Peyer's patch (tissue), 4 donors: ENCODE data around the gene TNFAIP1.

Experiments used
- POLR2A ChIP-seq, 2 donors: fragments of 450-650 bp; IDR thresholded peaks; one replicate each; pipeline ENCODE4 v1.5.1; 2017; ENCODE audit warnings: antibody characterized with exemption in 2 of 2, mild to moderate bottlenecking in 2 of 2, moderate library complexity in 2 of 2
- TF ChIP-seq, protein P1 (sequence below), 6 experiments: fragments of 450-650 bp in 4 of 6; fragments of 200-600 bp in 2 of 6; sonication (generic) in 1 of 6; IDR thresholded peaks; one replicate each; pipeline ENCODE4 v1.5.1; 2017 to 2019; ENCODE audit warnings: antibody characterized with exemption in 6 of 6, mild to moderate bottlenecking in 3 of 6, moderate library complexity in 1 of 6

DNA sequence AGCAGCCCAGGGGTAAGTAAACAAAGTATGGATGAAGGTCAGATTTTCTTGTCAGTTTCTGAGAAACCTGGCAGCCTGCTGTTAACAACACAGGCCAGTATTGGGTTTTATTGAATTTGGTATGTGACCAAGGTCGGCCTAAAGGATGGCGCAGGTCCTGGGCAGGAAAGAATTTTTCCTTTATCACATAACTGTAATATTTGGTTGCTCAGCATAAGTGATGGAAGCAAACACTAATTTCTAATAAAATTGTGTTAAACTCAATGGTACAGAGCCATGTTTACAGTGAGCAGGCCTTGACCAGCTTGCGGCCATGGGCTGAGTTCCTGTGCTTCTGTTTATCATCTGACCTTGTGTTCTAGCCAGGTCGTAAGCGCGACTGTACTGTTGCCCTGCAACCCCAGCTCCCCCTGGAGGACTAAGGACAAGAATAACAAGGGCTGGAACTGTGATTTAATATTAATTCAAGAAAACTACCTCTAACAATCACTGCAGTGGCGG lies 11.2 kb downstream of the TNFAIP1 start:
- TF ChIP-seq, protein P1, sequence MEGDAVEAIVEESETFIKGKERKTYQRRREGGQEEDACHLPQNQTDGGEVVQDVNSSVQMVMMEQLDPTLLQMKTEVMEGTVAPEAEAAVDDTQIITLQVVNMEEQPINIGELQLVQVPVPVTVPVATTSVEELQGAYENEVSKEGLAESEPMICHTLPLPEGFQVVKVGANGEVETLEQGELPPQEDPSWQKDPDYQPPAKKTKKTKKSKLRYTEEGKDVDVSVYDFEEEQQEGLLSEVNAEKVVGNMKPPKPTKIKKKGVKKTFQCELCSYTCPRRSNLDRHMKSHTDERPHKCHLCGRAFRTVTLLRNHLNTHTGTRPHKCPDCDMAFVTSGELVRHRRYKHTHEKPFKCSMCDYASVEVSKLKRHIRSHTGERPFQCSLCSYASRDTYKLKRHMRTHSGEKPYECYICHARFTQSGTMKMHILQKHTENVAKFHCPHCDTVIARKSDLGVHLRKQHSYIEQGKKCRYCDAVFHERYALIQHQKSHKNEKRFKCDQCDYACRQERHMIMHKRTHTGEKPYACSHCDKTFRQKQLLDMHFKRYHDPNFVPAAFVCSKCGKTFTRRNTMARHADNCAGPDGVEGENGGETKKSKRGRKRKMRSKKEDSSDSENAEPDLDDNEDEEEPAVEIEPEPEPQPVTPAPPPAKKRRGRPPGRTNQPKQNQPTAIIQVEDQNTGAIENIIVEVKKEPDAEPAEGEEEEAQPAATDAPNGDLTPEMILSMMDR (IDR thresholded peaks at IDR 0.05) = peak in 3 of 6 experiments; percentile 31 to 38 (median 32)
- no peak for TF ChIP-seq POLR2A (IDR thresholded peaks at IDR 0.05)
